Esophagus muscularis mucosa (tissue), 3 donors: ENCODE data around the gene MAP4K4.

Experiments
- EP300 ChIP-seq: sonication (generic); formaldehyde crosslinking; IDR thresholded peaks from one replicate; pipeline ENCODE4 v1.6.1; 2017; ENCODE audit warnings: antibody characterized with exemption
- POLR2AphosphoS5 ChIP-seq, 2 donors: sonication (generic); formaldehyde crosslinking; IDR thresholded peaks; one replicate each; pipeline ENCODE4 v1.6.1; 2017; ENCODE audit warnings: antibody characterized with exemption in 2 of 2

DNA sequence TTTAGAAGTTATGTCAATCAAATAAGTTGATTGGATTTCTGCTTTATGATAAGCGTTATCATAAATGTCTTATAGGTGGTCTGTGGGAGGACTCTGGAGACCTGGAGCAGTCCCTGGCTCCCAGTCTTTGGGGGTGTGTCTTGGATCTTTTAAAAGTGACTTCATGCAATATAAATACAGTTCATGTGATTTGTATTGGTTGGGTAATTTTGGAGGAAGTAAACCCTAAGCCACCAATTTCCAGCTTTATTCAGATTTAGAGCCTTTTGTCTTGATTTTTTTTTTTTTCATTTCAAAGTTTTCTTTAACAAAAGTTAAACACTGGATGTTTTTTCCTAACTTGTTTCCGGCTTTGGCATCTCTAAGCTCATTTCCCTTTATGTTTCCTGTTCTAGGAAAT is 68.8 kb downstream of the MAP4K4 start:
- TF ChIP-seq POLR2AphosphoS5 (IDR thresholded peaks at IDR 0.05), result no peak
- TF ChIP-seq EP300, result no peak
